Natural killer cell (primary cell): ENCODE measurements around the gene MYADML2. TPM values are rescaled to one million over a fixed set of nuclear protein-coding genes. Genes with fewer than 3 reads are reported as not detected.

Experiments used
- ATAC-seq, 3 donors: fragments of 150-1000 bp in 2 of 3; fragments of 200-7000 bp in 1 of 3; cut with Tn5 transposase; 1 replicate in 1 of 3; 2 replicates in 2 of 3; pipeline ENCODE4 v1.10.0; 2021; ENCODE audit warnings: mild to moderate bottlenecking in 2 of 3, moderate library complexity in 2 of 3
- DNase-seq, 2 donors: peaks; one replicate each; pipeline versions ENCODE4 v3.0.0 to v3.0.0-alpha.2; 2013 to 2021; ENCODE audit warnings: mixed read lengths in 1 of 2
- H3K27ac ChIP-seq: one replicate; pipeline ENCODE4 v1.5.1; 2013; ENCODE audit warnings: mild to moderate bottlenecking, low read length
- H3K27me3 ChIP-seq: one replicate; pipeline ENCODE4 v1.6.1; 2013; ENCODE audit warnings: low read length; ENCODE audit not compliant: control insufficient read depth, insufficient read depth
- H3K36me3 ChIP-seq: one replicate; pipeline ENCODE4 v1.6.1; 2013; ENCODE audit warnings: low read length; ENCODE audit not compliant: control insufficient read depth, insufficient read depth
- H3K4me1 ChIP-seq: one replicate; pipeline ENCODE4 v1.6.1; 2013; ENCODE audit warnings: low read length; ENCODE audit not compliant: control insufficient read depth, insufficient read depth
- H3K4me3 ChIP-seq: one replicate; pipeline ENCODE4 v1.5.1; 2013; ENCODE audit warnings: low read length
- H3K9me3 ChIP-seq: one replicate; pipeline ENCODE4 v1.6.1; 2013; ENCODE audit warnings: low read length; ENCODE audit not compliant: control insufficient read depth, insufficient read depth
- H3K27ac Mint-ChIP-seq, 2 donors: one replicate each; pipeline ENCODE4 v1.8.0; 2022; ENCODE audit warnings: mild to moderate bottlenecking in 2 of 2, mixed read lengths in 2 of 2, moderate library complexity in 1 of 2
- H3K27me3 Mint-ChIP-seq, 2 donors: one replicate each; pipeline ENCODE4 v1.8.0; 2022; ENCODE audit warnings: low read depth in 2 of 2, mixed read lengths in 2 of 2
- H3K36me3 Mint-ChIP-seq: one replicate; pipeline ENCODE4 v1.8.0; 2022; ENCODE audit warnings: mixed read lengths
- H3K4me1 Mint-ChIP-seq, 2 donors: one replicate each; pipeline ENCODE4 v1.8.0; 2022; ENCODE audit warnings: mixed read lengths in 2 of 2
- H3K4me3 Mint-ChIP-seq: one replicate; pipeline ENCODE4 v1.8.0; 2022; ENCODE audit warnings: mild to moderate bottlenecking, moderate library complexity, mixed read lengths
- H3K9me3 Mint-ChIP-seq, 2 donors: one replicate each; pipeline ENCODE4 v1.8.0; 2022; ENCODE audit warnings: mixed read lengths in 2 of 2
- CTCF ChIP-seq: fragments of 200-600 bp; IDR thresholded peaks from one replicate; pipeline ENCODE4 v1.8.0; 2022; ENCODE audit warnings: antibody characterized with exemption
- WGBS: methylation state at CpG from one replicate; pipeline ENCODE4 v1.1.7; 2013; ENCODE audit warnings: missing lambda C conversion rate; ENCODE audit not compliant: insufficient coverage; 5-methylcytosine and 5-hydroxymethylcytosine counted together
- intact Hi-C: fragments of 100-400 bp; cut with micrococcal nuclease; formaldehyde crosslinking; loops from one replicate; pipeline ENCODE4 v1.14.2; 2022
- total RNA-seq, 4 donors: library from RNA; stranded (reverse); fragments of 120-200 nt in 1 of 4; gene quantifications; one replicate each; pipeline versions ENCODE4 v1.2.3 to v1.2.4, GENCODE V29; 2013 to 2022

The MYADML2 gene
- total RNA-seq, 3 donors from 2014 or later (not counting 1 experiment from before 2014, with no cell fraction given) = not detected

- DNase-seq = peak in 1 of 2 donors; percentile 47
- intact Hi-C loops = no loop called here
- Histone ChIP-seq H3K4me3 (peak overlapping the region; percentile 48), H3K27ac (peak overlapping the region; percentile 70), H3K36me3 (peaks cover 47% of the 10 kb centered on the region), H3K4me1 (peaks cover 23% of the 10 kb centered on the region), H3K27me3 (no peaks in the 10 kb centered on the region), H3K9me3 (no peaks in the 10 kb centered on the region)
- 10% methylated on average over 65 of the region's 69 CpGs for WGBS
- Mint-ChIP-seq H3K27ac (peak overlapping the region; percentile 93 to 96), H3K36me3 (no peaks in the 10 kb centered on the region), H3K27me3 (no peaks in the 10 kb centered on the region), H3K4me3 (peak overlapping the region; percentile 84), H3K9me3 (no peaks in the 10 kb centered on the region), H3K4me1 (peaks cover 10 to 21% of the 10 kb centered on the region in 2 donors)
- ATAC-seq = peak in 1 of 3 donors; percentile 1
- no peak for TF ChIP-seq CTCF
Measured at GRCh38 chr17:81890447-81891302, 56.4 kb downstream of the MYADML2 start.

Other genes with a start within 250 kb of the MYADML2 start
- 10 to 100 TPM; 16.3 to 24.4 (median 17.5) TPM for gene MRPL12, start 243.9 kb downstream of the MYADML2 start, total RNA-seq
- 1 to 10 TPM; 5.7 to 6.3 (median 5.8) TPM for gene SLC25A10, start 234.9 kb downstream of the MYADML2 start, total RNA-seq
- not detected for gene GCGR, start 143.1 kb downstream of the MYADML2 start, total RNA-seq
- 10 to 100 TPM; 81.1 to 95.5 (median 84.2) TPM for gene MCRIP1, start 113.9 kb downstream of the MYADML2 start, total RNA-seq
- gene PPP1R27, start 112.2 kb downstream of the MYADML2 start, total RNA-seq = not detected
- 100 to 1,000 TPM; 334 to 468 (median 386) TPM for gene P4HB, start 86.7 kb downstream of the MYADML2 start, total RNA-seq
- gene ARHGDIA, start 75.9 kb downstream of the MYADML2 start, total RNA-seq = 100 to 1,000 TPM; 600 to 824 (median 689) TPM
- 100 to 1,000 TPM in 2 of 3 donors, 10 to 100 TPM in 1; 91.5 to 115 (median 105) TPM for gene ALYREF, start 55.6 kb downstream of the MYADML2 start, total RNA-seq
- 10 to 100 TPM; 40.1 to 50.9 (median 41.5) TPM for gene ANAPC11, start 55.5 kb downstream of the MYADML2 start, total RNA-seq
- under 1 TPM in 2 of 3 donors, not detected in 1; 0.18 to 0.31 TPM for gene NPB, start 45.0 kb downstream of the MYADML2 start, total RNA-seq
- gene PCYT2, start 35.8 kb downstream of the MYADML2 start, total RNA-seq = 10 to 100 TPM; 30.6 to 34.4 (median 34.2) TPM
- 100 to 1,000 TPM in 1 of 3 donors, 10 to 100 TPM in 2; 75.8 to 102 (median 94.9) TPM for gene SIRT7, start 29.1 kb downstream of the MYADML2 start, total RNA-seq
- gene MAFG, start 19.5 kb downstream of the MYADML2 start, total RNA-seq = 10 to 100 TPM; 11.9 to 14.6 (median 13.2) TPM
- gene PYCR1, start 9.9 kb downstream of the MYADML2 start, total RNA-seq = 1 to 10 TPM in 1 of 3 donors, not detected in 2; 3.4 TPM
- gene NOTUM, start 14.0 kb upstream of the MYADML2 start, total RNA-seq = not detected
- 10 to 100 TPM; 29.7 to 43.5 (median 40.8) TPM for gene ASPSCR1, start 30.4 kb upstream of the MYADML2 start, total RNA-seq
- gene CENPX, start 75.6 kb upstream of the MYADML2 start, total RNA-seq = 10 to 100 TPM; 22.8 to 29.6 (median 27.0) TPM
- gene LRRC45, start 76.1 kb upstream of the MYADML2 start, total RNA-seq = 10 to 100 TPM; 15.9 to 21.6 (median 16.8) TPM
- 1 to 10 TPM in 2 of 3 donors, under 1 TPM in 1; 0.61 to 2.2 (median 2.1) TPM for gene RAC3, start 84.4 kb upstream of the MYADML2 start, total RNA-seq
- 100 to 1,000 TPM in 2 of 3 donors, 10 to 100 TPM in 1; 93.9 to 171 (median 145) TPM for gene DCXR, start 90.5 kb upstream of the MYADML2 start, total RNA-seq
- gene RFNG, start 104.6 kb upstream of the MYADML2 start, total RNA-seq = 10 to 100 TPM; 22.7 to 26.7 (median 23.2) TPM
- gene GPS1, start 104.7 kb upstream of the MYADML2 start, total RNA-seq = 10 to 100 TPM; 78.9 to 87.6 (median 85.3) TPM
- 100 to 1,000 TPM; 122 to 144 (median 136) TPM for gene DUS1L, start 118.6 kb upstream of the MYADML2 start, total RNA-seq
- gene FASN, start 151.0 kb upstream of the MYADML2 start, total RNA-seq = 10 to 100 TPM; 53.8 to 56.2 (median 54.0) TPM